A673 (cell line): Measurements from ENCODE around the gene PAQR7. TPM values are rescaled to one million over a fixed set of nuclear protein-coding genes. Genes with fewer than 3 reads are reported as not detected.

Experiments
- BruUV-seq: library from RNA; stranded (reverse); fragments of 400-500 nt; replicated peaks from 2 replicates; lab custom pipeline; 2021; lab: Mats Ljungman, UMichigan
- CTCF ChIA-PET: fragments of 300-600 bp; sonication (Branson Sonifier 250); formaldehyde crosslinking; loops from one replicate; lab custom pipeline; 2022; ENCODE audit warnings: antibody characterized with exemption; lab: Charles Lee
- POLR2A ChIA-PET: fragments of 300-600 bp; sonication (Branson Sonifier 250); formaldehyde crosslinking; loops from one replicate; lab custom pipeline; 2022; ENCODE audit warnings: antibody characterized with exemption; ENCODE audit not compliant: low non-redundant PET; lab: Charles Lee
- DNase-seq: peaks from one replicate; pipeline ENCODE4 v3.0.0-alpha.2; 2015; ENCODE audit warnings: low spot score
- H3K27ac ChIP-seq: fragments of 200-600 bp; sonication (generic); 2 replicates; pipeline ENCODE4 v1.5.1; 2016; ENCODE audit warnings: mixed run types, low read depth, mild to moderate bottlenecking, mixed read lengths, antibody characterized with exemption, low read length; ENCODE audit not compliant: poor library complexity, severe bottlenecking
- H3K27me3 ChIP-seq: fragments of 200-600 bp; sonication (generic); replicated peaks from 2 replicates; pipeline ENCODE4 v1.6.1; 2017; ENCODE audit warnings: mixed run types, low read depth, mild to moderate bottlenecking, mixed read lengths, antibody characterized with exemption, low read length; ENCODE audit not compliant: insufficient read depth, poor library complexity
- H3K36me3 ChIP-seq: fragments of 200-600 bp; sonication (generic); 2 replicates; pipeline ENCODE4 v1.6.1; 2016; ENCODE audit warnings: mixed run types, mild to moderate bottlenecking, mixed read lengths, antibody characterized with exemption, low read length; ENCODE audit not compliant: insufficient read depth, poor library complexity, severe bottlenecking
- H3K4me1 ChIP-seq: fragments of 200-600 bp; sonication (generic); 2 replicates; pipeline ENCODE4 v1.6.1; 2017; ENCODE audit warnings: mixed run types, mild to moderate bottlenecking, mixed read lengths, antibody characterized with exemption, low read length; ENCODE audit not compliant: insufficient read depth, poor library complexity, severe bottlenecking
- H3K4me3 ChIP-seq: fragments of 200-600 bp; sonication (generic); 2 replicates; pipeline ENCODE4 v1.5.1; 2016; ENCODE audit warnings: low read depth, mixed run types, mild to moderate bottlenecking, mixed read lengths, low read length; ENCODE audit not compliant: poor library complexity, severe bottlenecking
- H3K9me3 ChIP-seq: fragments of 200-600 bp; sonication (generic); 2 replicates; pipeline ENCODE4 v1.6.1; 2016; ENCODE audit warnings: mixed run types, low read depth, mild to moderate bottlenecking, mixed read lengths, antibody characterized with exemption, low read length; ENCODE audit not compliant: poor library complexity, severe bottlenecking
- CTCF ChIP-seq: fragments of 300-800, 200-600 bp; sonication (generic); conservative IDR thresholded peaks from 2 replicates; pipeline ENCODE4 v1.5.1; 2017; ENCODE audit warnings: low read depth, mild to moderate bottlenecking, antibody characterized with exemption, low read length, moderate library complexity, mixed read lengths
- EZH2 ChIP-seq: fragments of 200-600 bp; sonication (generic); IDR thresholded peaks from 2 replicates; pipeline ENCODE4 v1.6.1; 2017; ENCODE audit warnings: borderline replicate concordance, low read depth, mild to moderate bottlenecking, mixed read lengths, antibody characterized with exemption, low read length; ENCODE audit not compliant: poor library complexity, severe bottlenecking
- intact Hi-C: fragments of 100-400 bp; cut with micrococcal nuclease; formaldehyde crosslinking; loops from one replicate; pipeline ENCODE4 v1.10.0; 2022; ENCODE audit not compliant: unreplicated experiment
- total RNA-seq: library from RNA; stranded (reverse); gene quantifications from 2 replicates; pipeline ENCODE4 v1.2.3, GENCODE V29; 2021

The PAQR7 gene
- total RNA-seq, 1 experiment from 2014 or later = 2.9 TPM

GRCh38 chr1:25922056-25922970 lies 46.8 kb upstream of the PAQR7 start:
- intact Hi-C loops = no loop called here
- CTCF ChIA-PET = no interaction called here
- peaks cover 10% of the 10 kb centered on the region for H3K4me1 ChIP-seq
- H3K36me3 ChIP-seq = no peaks in the 10 kb centered on the region
- TF ChIP-seq EZH2 (no peak), CTCF (no peak)
- H3K27me3 ChIP-seq = no peaks in the 10 kb centered on the region
- POLR2A ChIA-PET = interaction anchor here (0.5 kb wide), 1 partner anchor 16 kb away, joined by 3 read pairs; the partner anchor contains the start of gene STMN1
- no TSS peak for BruUV-seq
- peak overlapping the region; percentile 27 for H3K27ac ChIP-seq
- H3K4me3 ChIP-seq = peak overlapping the region; percentile 52
- peak; percentile 70 for DNase-seq
- H3K9me3 ChIP-seq = no peaks in the 10 kb centered on the region

GRCh38 chr1:25918615-25919014 lies 43.1 kb upstream of the PAQR7 start:
- Histone ChIP-seq H3K4me1 (peaks cover 10% of the 10 kb centered on the region), H3K36me3 (no peaks in the 10 kb centered on the region), H3K27ac (no peak overlapping the region), H3K9me3 (no peaks in the 10 kb centered on the region), H3K27me3 (no peaks in the 10 kb centered on the region), H3K4me3 (no peak overlapping the region)
- BruUV-seq = no TSS peak
- ChIA-PET POLR2A (no interaction called here), CTCF (no interaction called here)
- DNase-seq = no peak
- TF ChIP-seq CTCF (no peak), EZH2 (no peak)
- intact Hi-C loops = no loop called here

- no peaks in the 10 kb centered on the region for H3K9me3 ChIP-seq
- intact Hi-C loops = no loop called here
- H3K4me3 ChIP-seq = no peak overlapping the region
- H3K36me3 ChIP-seq = no peaks in the 10 kb centered on the region
- DNase-seq = no peak
- POLR2A ChIA-PET = no interaction called here
- no peaks in the 10 kb centered on the region for H3K27me3 ChIP-seq
- TF ChIP-seq EZH2 (no peak), CTCF (no peak)
- CTCF ChIA-PET = no interaction called here
- peaks cover 10% of the 10 kb centered on the region for H3K4me1 ChIP-seq
- no peak overlapping the region for H3K27ac ChIP-seq
- BruUV-seq = no TSS peak
Observed at GRCh38 chr1:25917996-25918395, 42.5 kb upstream of the PAQR7 start.
